Prostate gland (tissue), 2 donors: ENCODE measurements around the gene FAM110D. TPM values are rescaled to one million over a fixed set of nuclear protein-coding genes. Genes with fewer than 3 reads are reported as not detected.
A peak's percentile ranks its signal among the peaks of the same experiment; 100 is the strongest.

Source experiments
- DNase-seq: peaks from one replicate; pipeline ENCODE4 v3.0.0-alpha.2; 2019; ENCODE audit warnings: low spot score
- H3K27ac ChIP-seq, 2 donors: fragments of 200-600 bp; sonication (generic); 2 replicates each; pipeline ENCODE4 v1.5.1; 2017 to 2019
- H3K27me3 ChIP-seq: fragments of 200-600 bp; sonication (generic); replicated peaks from 2 replicates; pipeline ENCODE4 v1.5.1; 2019; ENCODE audit not compliant: insufficient read depth
- H3K36me3 ChIP-seq, 2 donors: fragments of 200-600 bp; sonication (generic); 1 replicate in 1 of 2; 2 replicates in 1 of 2; pipeline versions ENCODE4 v1.5.1 to v1.8.1; 2017 to 2019
- H3K4me1 ChIP-seq: fragments of 200-600 bp; sonication (generic); replicated peaks from 2 replicates; pipeline ENCODE4 v1.5.1; 2019
- H3K4me3 ChIP-seq, 2 donors: fragments of 200-600 bp; sonication (generic); 2 replicates each; pipeline ENCODE4 v1.5.1; 2017 to 2019
- H3K9me3 ChIP-seq: fragments of 200-600 bp; sonication (generic); 2 replicates; pipeline ENCODE4 v1.5.1; 2017
- POLR2A ChIP-seq: fragments of 450-650 bp; IDR thresholded peaks from one replicate; pipeline ENCODE4 v1.6.1; 2016; ENCODE audit warnings: antibody characterized with exemption, mild to moderate bottlenecking
- POLR2AphosphoS5 ChIP-seq: sonication (generic); formaldehyde crosslinking; IDR thresholded peaks from one replicate; pipeline ENCODE4 v1.6.1; 2017; ENCODE audit warnings: antibody characterized with exemption
- WGBS: methylation state at CpG from one replicate; pipeline ENCODE4 v1.1.5; 2018; 5-methylcytosine and 5-hydroxymethylcytosine counted together
- intact Hi-C: fragments of 100-400 bp; cut with DNase I; formaldehyde crosslinking; loops from one replicate; pipeline ENCODE4 v1.14.2; 2022
- total RNA-seq, 2 donors: library from RNA; depleted of rRNA; stranded (reverse); fragments of >200 nt; gene quantifications; one replicate each; pipeline ENCODE4 v1.1.0, GENCODE V29; 2016
- TF ChIP-seq, protein P1 (sequence below), 4 experiments: fragments of 200-600 bp in 2 of 4; fragments of 450-650 bp in 2 of 4; sonication (generic) in 2 of 4; IDR thresholded peaks; 1 replicate in 3 of 4; 2 replicates in 1 of 4; pipeline ENCODE4 v1.5.1; 2016 to 2019; ENCODE audit warnings: antibody characterized with exemption in 4 of 4, mild to moderate bottlenecking in 2 of 4, moderate library complexity in 2 of 4

The FAM110D gene
- total RNA-seq, 2 donors from 2014 or later: 3.8 to 5.9 TPM

DNA sequence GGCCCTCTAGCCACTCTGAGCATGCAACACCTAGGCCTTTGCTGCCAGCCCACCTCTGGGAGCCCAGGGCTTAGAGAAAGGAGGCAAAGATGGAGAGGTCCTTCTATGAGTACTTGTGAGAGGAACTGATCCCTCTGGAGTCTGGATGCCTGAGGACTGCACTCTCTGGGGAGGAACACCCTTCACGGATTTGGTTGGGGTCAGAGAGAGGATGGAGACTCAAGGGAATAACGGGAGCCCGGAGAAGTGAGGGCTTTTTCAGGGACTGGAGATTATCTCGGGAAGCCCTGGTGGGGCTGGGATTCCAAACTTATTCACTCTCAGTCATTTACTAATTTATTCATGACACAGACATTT, 10.3 kb downstream of the FAM110D start:
- intact Hi-C loops: loop anchor here (2.0 to 5.0 kb wide), 2 partner anchors 64 to 153 kb away; no protein-coding TSS in a partner anchor
- WGBS: 73% methylated on average over 4 of the region's 4 CpGs
- Histone ChIP-seq H3K4me1 (no peaks in the 10 kb centered on the region), H3K4me3 (peak overlapping the region; percentile 75 to 95), H3K27me3 (no peaks in the 10 kb centered on the region), H3K36me3 (no peaks in the 10 kb centered on the region), H3K27ac (peak overlapping the region; percentile 68 to 77), H3K9me3 (no peaks in the 10 kb centered on the region)
- TF ChIP-seq, protein P1, sequence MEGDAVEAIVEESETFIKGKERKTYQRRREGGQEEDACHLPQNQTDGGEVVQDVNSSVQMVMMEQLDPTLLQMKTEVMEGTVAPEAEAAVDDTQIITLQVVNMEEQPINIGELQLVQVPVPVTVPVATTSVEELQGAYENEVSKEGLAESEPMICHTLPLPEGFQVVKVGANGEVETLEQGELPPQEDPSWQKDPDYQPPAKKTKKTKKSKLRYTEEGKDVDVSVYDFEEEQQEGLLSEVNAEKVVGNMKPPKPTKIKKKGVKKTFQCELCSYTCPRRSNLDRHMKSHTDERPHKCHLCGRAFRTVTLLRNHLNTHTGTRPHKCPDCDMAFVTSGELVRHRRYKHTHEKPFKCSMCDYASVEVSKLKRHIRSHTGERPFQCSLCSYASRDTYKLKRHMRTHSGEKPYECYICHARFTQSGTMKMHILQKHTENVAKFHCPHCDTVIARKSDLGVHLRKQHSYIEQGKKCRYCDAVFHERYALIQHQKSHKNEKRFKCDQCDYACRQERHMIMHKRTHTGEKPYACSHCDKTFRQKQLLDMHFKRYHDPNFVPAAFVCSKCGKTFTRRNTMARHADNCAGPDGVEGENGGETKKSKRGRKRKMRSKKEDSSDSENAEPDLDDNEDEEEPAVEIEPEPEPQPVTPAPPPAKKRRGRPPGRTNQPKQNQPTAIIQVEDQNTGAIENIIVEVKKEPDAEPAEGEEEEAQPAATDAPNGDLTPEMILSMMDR (IDR thresholded peaks at IDR 0.05): no peak
- TF ChIP-seq POLR2A (no peak), POLR2AphosphoS5 (no peak)
- no peak for DNase-seq

DNA sequence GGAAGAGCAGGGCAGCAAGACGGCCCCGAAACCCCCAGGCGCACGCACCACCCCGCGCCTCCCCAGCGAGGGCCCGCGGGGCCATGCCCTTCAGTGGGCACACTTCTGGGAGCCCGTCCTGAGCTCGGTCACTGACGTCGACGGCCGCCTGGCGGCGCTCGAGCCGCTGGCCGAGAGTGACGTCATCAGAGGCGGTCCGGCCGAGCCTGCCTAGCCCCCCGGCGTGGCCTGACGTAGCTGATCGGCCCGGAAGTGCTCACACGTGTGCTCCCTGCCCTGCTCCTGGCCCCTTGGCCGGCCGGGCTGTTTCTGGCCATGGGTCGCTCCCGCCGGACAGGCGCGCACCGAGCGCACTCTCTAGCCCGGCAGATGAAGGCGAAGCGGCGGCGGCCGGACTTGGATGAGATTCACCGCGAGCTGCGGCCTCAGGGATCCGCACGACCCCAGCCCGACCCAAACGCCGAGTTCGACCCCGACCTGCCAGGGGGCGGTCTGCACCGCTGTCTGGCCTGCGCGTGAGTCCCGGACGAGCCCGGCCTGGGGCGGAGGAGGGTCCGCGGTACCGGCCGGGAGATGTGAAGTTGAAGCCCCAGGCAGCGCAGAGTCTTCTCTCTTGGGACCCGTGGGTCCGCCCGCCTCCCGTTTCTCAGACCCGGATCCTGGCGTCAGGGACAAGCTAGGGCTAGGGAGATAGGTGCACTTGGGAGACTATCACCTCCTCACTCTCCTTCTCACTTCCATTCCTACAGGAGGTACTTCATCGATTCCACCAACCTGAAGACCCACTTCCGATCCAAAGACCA, 11.0 kb downstream of the FAM110D start, which contains the start of gene ZNF593:
ZNF593 (plus strand) TSS at position 240 of the 803 bp plus-strand sequence; CDS start at position 316, 76 bp downstream.
- peak within 1 kb of the TSS; percentile 68 to 77 for H3K27ac ChIP-seq
- intact Hi-C loops: loop anchor here (2.0 to 5.0 kb wide), 2 partner anchors 63 to 152 kb away; no protein-coding TSS in a partner anchor
- WGBS: 2% methylated on average over 35 of the region's 76 CpGs
- H3K4me1 ChIP-seq: no peaks in the 10 kb centered on the region
- H3K36me3 ChIP-seq: no peaks in the 10 kb centered on the region
- H3K4me3 ChIP-seq: peak within 1 kb of the TSS; percentile 75 to 95
- DNase-seq: peak; percentile 87
- H3K27me3 ChIP-seq: no peaks in the 10 kb centered on the region
- no peaks in the 10 kb centered on the region for H3K9me3 ChIP-seq
- TF ChIP-seq POLR2AphosphoS5: peak; percentile 91
- TF ChIP-seq, protein P1 (IDR thresholded peaks at IDR 0.05): peak; percentile 92 to 99 (median 96)
- peak; percentile 52 for TF ChIP-seq POLR2A

DNA sequence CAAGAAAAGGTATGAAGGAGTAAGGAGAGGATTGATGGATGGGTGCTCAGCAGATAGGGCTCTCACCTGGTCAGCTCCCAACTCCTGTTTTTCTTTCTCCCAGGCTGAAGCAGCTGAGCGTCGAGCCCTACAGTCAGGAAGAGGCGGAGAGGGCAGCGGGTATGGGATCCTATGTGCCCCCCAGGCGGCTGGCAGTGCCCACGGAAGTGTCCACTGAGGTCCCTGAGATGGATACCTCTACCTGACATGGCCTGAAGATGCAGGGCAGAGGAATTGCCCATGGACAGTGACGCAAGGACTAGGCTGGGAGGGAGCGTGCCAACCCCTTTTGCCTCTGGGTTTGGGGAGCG, 11.6 kb downstream of the FAM110D start:
- TF ChIP-seq POLR2AphosphoS5: no peak
- no peaks in the 10 kb centered on the region for H3K9me3 ChIP-seq
- peak overlapping the region in 1 of 2 donors; percentile 68 for H3K27ac ChIP-seq
- no peaks in the 10 kb centered on the region for H3K36me3 ChIP-seq
- no peak for DNase-seq
- H3K4me1 ChIP-seq: no peaks in the 10 kb centered on the region
- H3K4me3 ChIP-seq: peak overlapping the region; percentile 75 to 95
- intact Hi-C loops: no loop called here
- WGBS: 65% methylated on average over 9 of the region's 9 CpGs
- no peaks in the 10 kb centered on the region for H3K27me3 ChIP-seq

DNA sequence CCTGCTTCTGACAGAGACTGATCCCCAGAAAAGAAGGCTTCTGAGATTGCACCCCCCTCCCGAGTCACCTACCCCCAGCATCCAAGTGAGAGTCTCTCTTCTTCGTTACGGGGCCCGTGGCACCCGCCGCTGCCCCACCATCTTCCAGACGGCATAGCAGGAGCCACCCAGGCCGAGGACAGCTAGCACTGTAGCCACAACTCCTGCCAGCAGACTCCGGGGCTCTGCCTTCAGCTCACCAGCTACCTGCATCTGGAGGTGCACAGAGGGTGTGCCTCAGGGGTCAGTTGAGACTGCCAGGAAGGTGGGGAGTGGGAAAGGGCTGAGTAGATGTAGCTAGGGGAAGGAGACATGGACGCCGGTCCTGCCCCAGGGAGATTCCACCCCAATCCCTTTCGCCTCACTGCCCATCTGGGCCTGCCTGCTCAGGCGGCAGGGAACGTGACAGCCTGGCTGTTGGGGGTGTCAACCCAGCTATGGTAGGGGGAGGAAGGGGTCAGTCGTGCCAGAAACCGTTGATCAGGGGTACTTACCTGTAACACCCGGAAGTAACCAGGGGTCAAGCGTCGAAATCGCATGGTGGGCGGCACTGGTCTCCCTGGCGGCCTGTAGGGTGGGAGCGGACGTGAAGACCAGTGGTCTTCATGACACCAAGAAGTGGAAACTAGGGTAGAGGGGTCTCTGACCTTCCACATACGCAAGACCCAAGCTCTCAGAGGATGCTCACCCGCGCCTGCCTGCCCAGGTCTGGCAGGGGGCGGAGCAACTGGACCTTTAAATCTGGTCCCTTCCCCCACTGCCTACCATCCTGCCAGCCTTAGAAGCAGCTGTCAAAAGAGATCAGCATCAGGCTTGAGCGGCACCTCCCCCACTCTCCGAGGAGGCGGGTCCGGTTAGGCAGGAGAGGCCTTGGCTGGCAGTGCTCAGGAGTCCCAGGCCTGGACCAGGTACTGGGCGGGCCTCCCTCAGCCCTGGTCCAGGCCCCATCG, 12.5 kb downstream of the FAM110D start, which contains the start of gene ZNF593OS:
ZNF593OS (minus strand) TSS at position 749 of the 989 bp plus-strand sequence; CDS start at position 578, 171 bp downstream.
- Histone ChIP-seq H3K4me1 (no peaks in the 10 kb centered on the region), H3K27ac (no peak within 1 kb of the TSS), H3K36me3 (no peaks in the 10 kb centered on the region), H3K4me3 (no peak within 1 kb of the TSS), H3K9me3 (no peaks in the 10 kb centered on the region), H3K27me3 (no peaks in the 10 kb centered on the region)
- WGBS: 88% methylated on average over 34 of the region's 34 CpGs
- no peak for TF ChIP-seq POLR2A
- TF ChIP-seq, protein P1 (IDR thresholded peaks at IDR 0.05): no peak
- TF ChIP-seq POLR2AphosphoS5: no peak
- intact Hi-C loops: no loop called here
- no peak for DNase-seq

DNA sequence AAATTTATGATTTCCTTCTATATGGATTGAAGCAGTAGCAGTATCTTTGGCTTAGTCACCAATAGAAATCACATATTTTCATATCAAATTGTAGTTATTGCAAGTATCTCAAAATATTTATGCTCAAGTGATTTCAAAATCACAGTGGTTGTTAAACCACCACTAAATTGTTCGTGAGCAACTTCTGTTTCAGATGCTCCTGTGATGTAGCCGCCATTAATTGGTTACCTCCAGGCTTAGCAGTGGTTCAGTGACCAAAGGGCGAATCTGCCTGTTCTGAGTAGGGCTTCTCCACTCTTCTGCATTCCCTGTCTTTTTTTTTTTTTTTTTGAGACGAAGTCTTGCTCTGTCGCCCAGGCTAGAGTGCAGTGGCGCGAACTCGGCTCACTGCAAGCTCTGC, 16.5 kb downstream of the FAM110D start:
- H3K27ac ChIP-seq: no peak overlapping the region
- H3K9me3 ChIP-seq: no peaks in the 10 kb centered on the region
- H3K4me3 ChIP-seq: no peak overlapping the region
- intact Hi-C loops: no loop called here
- TF ChIP-seq POLR2AphosphoS5 (no peak), POLR2A (no peak)
- TF ChIP-seq, protein P1 (IDR thresholded peaks at IDR 0.05): no peak
- H3K27me3 ChIP-seq: no peaks in the 10 kb centered on the region
- no peaks in the 10 kb centered on the region for H3K36me3 ChIP-seq
- 89% methylated on average over 8 of the region's 8 CpGs for WGBS
- no peaks in the 10 kb centered on the region for H3K4me1 ChIP-seq
- DNase-seq: no peak
